SK-N-SH treated with all-trans-retinoic acid at 6 μM for 48 hours (cell line): ENCODE data around the gene TAF3.
A peak's percentile ranks its signal among the peaks of the same experiment; 100 is the strongest.

Source experiments
- ATAC-seq: fragments of 200-7000 bp; cut with Tn5 transposase; 3 replicates; pipeline ENCODE4 v1.9.1; 2020; ENCODE audit warnings: mild to moderate bottlenecking, moderate library complexity
- ARNTL ChIP-seq: fragments of 450-650 bp; formaldehyde crosslinking; IDR thresholded peaks from 2 replicates; pipeline ENCODE4 v1.5.0; 2020; ENCODE audit warnings: low read depth, mild to moderate bottlenecking, moderate library complexity, borderline replicate concordance
- BACH2 ChIP-seq: fragments of 250-450 bp; sonication (Bioruptor Pico); IDR thresholded peaks from 2 replicates; pipeline ENCODE4 v1.9.0; 2021; ENCODE audit warnings: mild to moderate bottlenecking, borderline replicate concordance
- CSDC2 ChIP-seq: fragments of 250-450 bp; sonication (Bioruptor Pico); IDR thresholded peaks from 2 replicates; pipeline ENCODE4 v1.5.0; 2020; ENCODE audit warnings: mild to moderate bottlenecking, moderate library complexity
- ESRRG ChIP-seq: fragments of 250-450 bp; sonication (Bioruptor Pico); IDR thresholded peaks from 2 replicates; pipeline ENCODE4 v1.6.1; 2021; ENCODE audit warnings: mild to moderate bottlenecking
- GLIS3 ChIP-seq: fragments of 250-450 bp; sonication (Bioruptor Pico); IDR thresholded peaks from 2 replicates; pipeline ENCODE4 v1.5.0; 2020; ENCODE audit warnings: mild to moderate bottlenecking, moderate library complexity
- ISL1 ChIP-seq: fragments of 250-450 bp; sonication (Bioruptor Pico); IDR thresholded peaks from 2 replicates; pipeline ENCODE4 v2.1.2; 2022; ENCODE audit warnings: mild to moderate bottlenecking, moderate library complexity
- PPARA ChIP-seq: fragments of 250-450 bp; sonication (Bioruptor Pico); IDR thresholded peaks from 2 replicates; pipeline ENCODE4 v1.5.0; 2020; ENCODE audit warnings: mild to moderate bottlenecking, borderline replicate concordance
- RARB ChIP-seq: fragments of 250-450 bp; sonication (Bioruptor Pico); IDR thresholded peaks from 2 replicates; pipeline ENCODE4 v1.8.0; 2021; ENCODE audit warnings: mild to moderate bottlenecking, moderate library complexity
- SNAI2 ChIP-seq: fragments of 250-450 bp; sonication (Bioruptor Pico); IDR thresholded peaks from 2 replicates; pipeline ENCODE4 v1.5.0; 2020; ENCODE audit warnings: mild to moderate bottlenecking, moderate library complexity
- TCF4 ChIP-seq: fragments of 250-450 bp; sonication (Bioruptor Pico); IDR thresholded peaks from 2 replicates; pipeline ENCODE4 v1.8.0; 2021; ENCODE audit warnings: mild to moderate bottlenecking, moderate library complexity, borderline replicate concordance
- TOX ChIP-seq: fragments of 250-450 bp; sonication (Bioruptor Pico); IDR thresholded peaks from 2 replicates; pipeline ENCODE4 v1.8.0; 2021; ENCODE audit warnings: mild to moderate bottlenecking, moderate library complexity, borderline replicate concordance
- ZC3H10 ChIP-seq: fragments of 250-450 bp; sonication (Bioruptor Pico); IDR thresholded peaks from 2 replicates; pipeline ENCODE4 v1.5.1; 2021; ENCODE audit warnings: mild to moderate bottlenecking, moderate library complexity
- ZFP3 ChIP-seq: fragments of 250-450 bp; sonication (Bioruptor Pico); IDR thresholded peaks from 2 replicates; pipeline ENCODE4 v1.5.0; 2020; ENCODE audit warnings: mild to moderate bottlenecking, moderate library complexity
- ZFP30 ChIP-seq: fragments of 450-650 bp; formaldehyde crosslinking; IDR thresholded peaks from 2 replicates; pipeline ENCODE4 v1.5.0; 2022; ENCODE audit warnings: mild to moderate bottlenecking, moderate library complexity
- ZNF565 ChIP-seq: fragments of 450-650 bp; formaldehyde crosslinking; conservative IDR thresholded peaks from 2 replicates; pipeline ENCODE4 v1.5.0; 2020; ENCODE audit warnings: low read depth, mild to moderate bottlenecking, moderate library complexity
- ZNF70 ChIP-seq: fragments of 450-650 bp; formaldehyde crosslinking; IDR thresholded peaks from 2 replicates; pipeline ENCODE4 v1.5.0; 2020; ENCODE audit warnings: mild to moderate bottlenecking, moderate library complexity
- ZNF8 ChIP-seq: fragments of 450-650 bp; formaldehyde crosslinking; IDR thresholded peaks from 2 replicates; pipeline ENCODE4 v1.5.0; 2020; ENCODE audit warnings: mild to moderate bottlenecking, moderate library complexity
- TF ChIP-seq, protein P1 (sequence below): fragments of 250-450 bp; sonication (Bioruptor Pico); IDR thresholded peaks from 2 replicates; pipeline ENCODE4 v1.5.1; 2020; ENCODE audit warnings: low read depth, mild to moderate bottlenecking, moderate library complexity
- TF ChIP-seq, protein P2 (sequence below): fragments of 250-450 bp; sonication (Bioruptor Pico); IDR thresholded peaks from 2 replicates; pipeline ENCODE4 v1.8.0; 2020; ENCODE audit warnings: mild to moderate bottlenecking, moderate library complexity, borderline replicate concordance
- TF ChIP-seq, protein P3 (sequence below): fragments of 250-450 bp; sonication (Bioruptor Pico); IDR thresholded peaks from 2 replicates; pipeline ENCODE4 v1.5.0; 2020; ENCODE audit warnings: mild to moderate bottlenecking, moderate library complexity
- TF ChIP-seq, protein P4 (sequence below): fragments of 250-450 bp; sonication (Bioruptor Pico); IDR thresholded peaks from 2 replicates; pipeline ENCODE4 v1.5.1; 2021; ENCODE audit warnings: mild to moderate bottlenecking, moderate library complexity
- TF ChIP-seq, protein P5 (sequence below): fragments of 250-450 bp; sonication (Bioruptor Pico); IDR thresholded peaks from 2 replicates; pipeline ENCODE4 v1.8.0; 2021; ENCODE audit warnings: low read depth, mild to moderate bottlenecking, moderate library complexity, borderline replicate concordance

Gene TAF3

DNA sequence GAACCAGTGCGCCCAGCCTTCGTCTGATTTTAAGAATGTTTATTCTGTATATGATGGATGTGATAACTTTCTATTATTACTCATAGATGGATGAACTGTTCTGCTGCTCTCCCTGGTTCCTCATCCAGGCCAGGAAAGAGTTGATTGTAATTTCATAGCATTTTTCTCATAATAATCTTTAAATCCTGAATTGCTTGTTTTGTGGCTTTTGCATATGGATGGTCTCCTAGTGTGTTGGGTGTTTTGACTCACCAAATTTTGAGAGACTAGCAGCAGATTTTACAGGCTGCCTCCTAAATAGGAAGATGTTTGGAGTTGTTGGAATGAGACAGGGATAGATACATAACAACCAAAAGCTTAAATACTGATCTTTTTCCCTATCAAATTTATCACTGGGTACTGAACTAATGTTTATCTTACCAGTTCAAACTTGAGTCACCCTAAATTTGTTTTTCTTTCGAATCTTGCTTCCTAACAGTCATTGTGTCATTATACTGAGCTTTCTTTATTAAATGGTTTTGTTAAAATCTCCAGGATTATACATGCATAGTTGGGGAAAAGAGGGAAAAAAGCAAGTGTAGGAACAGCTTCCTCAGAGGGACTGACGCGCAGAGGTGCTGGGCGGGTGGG, 130.2 kb downstream of the TAF3 start:
- ATAC-seq, result no peak
- TF ChIP-seq ESRRG (CRISPR knock-in tag), result no peak
- TF ChIP-seq PPARA (CRISPR knock-in tag), result no peak
- no peak for TF ChIP-seq RARB (CRISPR knock-in tag)
- TF ChIP-seq, protein P1, sequence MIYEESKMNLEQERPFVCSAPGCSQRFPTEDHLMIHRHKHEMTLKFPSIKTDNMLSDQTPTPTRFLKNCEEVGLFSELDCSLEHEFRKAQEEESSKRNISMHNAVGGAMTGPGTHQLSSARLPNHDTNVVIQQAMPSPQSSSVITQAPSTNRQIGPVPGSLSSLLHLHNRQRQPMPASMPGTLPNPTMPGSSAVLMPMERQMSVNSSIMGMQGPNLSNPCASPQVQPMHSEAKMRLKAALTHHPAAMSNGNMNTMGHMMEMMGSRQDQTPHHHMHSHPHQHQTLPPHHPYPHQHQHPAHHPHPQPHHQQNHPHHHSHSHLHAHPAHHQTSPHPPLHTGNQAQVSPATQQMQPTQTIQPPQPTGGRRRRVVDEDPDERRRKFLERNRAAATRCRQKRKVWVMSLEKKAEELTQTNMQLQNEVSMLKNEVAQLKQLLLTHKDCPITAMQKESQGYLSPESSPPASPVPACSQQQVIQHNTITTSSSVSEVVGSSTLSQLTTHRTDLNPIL, result no peak
- TF ChIP-seq ISL1, result no peak
- TF ChIP-seq CSDC2 (CRISPR knock-in tag), result no peak
- TF ChIP-seq ZNF70 (CRISPR knock-in tag), result no peak
- TF ChIP-seq, protein P2, sequence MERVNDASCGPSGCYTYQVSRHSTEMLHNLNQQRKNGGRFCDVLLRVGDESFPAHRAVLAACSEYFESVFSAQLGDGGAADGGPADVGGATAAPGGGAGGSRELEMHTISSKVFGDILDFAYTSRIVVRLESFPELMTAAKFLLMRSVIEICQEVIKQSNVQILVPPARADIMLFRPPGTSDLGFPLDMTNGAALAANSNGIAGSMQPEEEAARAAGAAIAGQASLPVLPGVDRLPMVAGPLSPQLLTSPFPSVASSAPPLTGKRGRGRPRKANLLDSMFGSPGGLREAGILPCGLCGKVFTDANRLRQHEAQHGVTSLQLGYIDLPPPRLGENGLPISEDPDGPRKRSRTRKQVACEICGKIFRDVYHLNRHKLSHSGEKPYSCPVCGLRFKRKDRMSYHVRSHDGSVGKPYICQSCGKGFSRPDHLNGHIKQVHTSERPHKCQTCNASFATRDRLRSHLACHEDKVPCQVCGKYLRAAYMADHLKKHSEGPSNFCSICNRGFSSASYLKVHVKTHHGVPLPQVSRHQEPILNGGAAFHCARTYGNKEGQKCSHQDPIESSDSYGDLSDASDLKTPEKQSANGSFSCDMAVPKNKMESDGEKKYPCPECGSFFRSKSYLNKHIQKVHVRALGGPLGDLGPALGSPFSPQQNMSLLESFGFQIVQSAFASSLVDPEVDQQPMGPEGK (CRISPR knock-in tag), result no peak
- TF ChIP-seq ZNF8, result no peak
- no peak for TF ChIP-seq TOX
- no peak for TF ChIP-seq BACH2 (CRISPR knock-in tag)
- TF ChIP-seq SNAI2 (CRISPR knock-in tag), result no peak
- TF ChIP-seq GLIS3 (CRISPR knock-in tag), result no peak
- no peak for TF ChIP-seq ZFP3 (CRISPR knock-in tag)
- TF ChIP-seq, protein P3, sequence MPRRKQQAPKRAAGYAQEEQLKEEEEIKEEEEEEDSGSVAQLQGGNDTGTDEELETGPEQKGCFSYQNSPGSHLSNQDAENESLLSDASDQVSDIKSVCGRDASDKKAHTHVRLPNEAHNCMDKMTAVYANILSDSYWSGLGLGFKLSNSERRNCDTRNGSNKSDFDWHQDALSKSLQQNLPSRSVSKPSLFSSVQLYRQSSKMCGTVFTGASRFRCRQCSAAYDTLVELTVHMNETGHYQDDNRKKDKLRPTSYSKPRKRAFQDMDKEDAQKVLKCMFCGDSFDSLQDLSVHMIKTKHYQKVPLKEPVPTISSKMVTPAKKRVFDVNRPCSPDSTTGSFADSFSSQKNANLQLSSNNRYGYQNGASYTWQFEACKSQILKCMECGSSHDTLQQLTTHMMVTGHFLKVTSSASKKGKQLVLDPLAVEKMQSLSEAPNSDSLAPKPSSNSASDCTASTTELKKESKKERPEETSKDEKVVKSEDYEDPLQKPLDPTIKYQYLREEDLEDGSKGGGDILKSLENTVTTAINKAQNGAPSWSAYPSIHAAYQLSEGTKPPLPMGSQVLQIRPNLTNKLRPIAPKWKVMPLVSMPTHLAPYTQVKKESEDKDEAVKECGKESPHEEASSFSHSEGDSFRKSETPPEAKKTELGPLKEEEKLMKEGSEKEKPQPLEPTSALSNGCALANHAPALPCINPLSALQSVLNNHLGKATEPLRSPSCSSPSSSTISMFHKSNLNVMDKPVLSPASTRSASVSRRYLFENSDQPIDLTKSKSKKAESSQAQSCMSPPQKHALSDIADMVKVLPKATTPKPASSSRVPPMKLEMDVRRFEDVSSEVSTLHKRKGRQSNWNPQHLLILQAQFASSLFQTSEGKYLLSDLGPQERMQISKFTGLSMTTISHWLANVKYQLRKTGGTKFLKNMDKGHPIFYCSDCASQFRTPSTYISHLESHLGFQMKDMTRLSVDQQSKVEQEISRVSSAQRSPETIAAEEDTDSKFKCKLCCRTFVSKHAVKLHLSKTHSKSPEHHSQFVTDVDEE (CRISPR knock-in tag), result no peak
- no peak for TF ChIP-seq ZFP30 (CRISPR knock-in tag)
- no peak for TF ChIP-seq ARNTL (CRISPR knock-in tag)
- TF ChIP-seq, all 23 proteins: peak for 0

DNA sequence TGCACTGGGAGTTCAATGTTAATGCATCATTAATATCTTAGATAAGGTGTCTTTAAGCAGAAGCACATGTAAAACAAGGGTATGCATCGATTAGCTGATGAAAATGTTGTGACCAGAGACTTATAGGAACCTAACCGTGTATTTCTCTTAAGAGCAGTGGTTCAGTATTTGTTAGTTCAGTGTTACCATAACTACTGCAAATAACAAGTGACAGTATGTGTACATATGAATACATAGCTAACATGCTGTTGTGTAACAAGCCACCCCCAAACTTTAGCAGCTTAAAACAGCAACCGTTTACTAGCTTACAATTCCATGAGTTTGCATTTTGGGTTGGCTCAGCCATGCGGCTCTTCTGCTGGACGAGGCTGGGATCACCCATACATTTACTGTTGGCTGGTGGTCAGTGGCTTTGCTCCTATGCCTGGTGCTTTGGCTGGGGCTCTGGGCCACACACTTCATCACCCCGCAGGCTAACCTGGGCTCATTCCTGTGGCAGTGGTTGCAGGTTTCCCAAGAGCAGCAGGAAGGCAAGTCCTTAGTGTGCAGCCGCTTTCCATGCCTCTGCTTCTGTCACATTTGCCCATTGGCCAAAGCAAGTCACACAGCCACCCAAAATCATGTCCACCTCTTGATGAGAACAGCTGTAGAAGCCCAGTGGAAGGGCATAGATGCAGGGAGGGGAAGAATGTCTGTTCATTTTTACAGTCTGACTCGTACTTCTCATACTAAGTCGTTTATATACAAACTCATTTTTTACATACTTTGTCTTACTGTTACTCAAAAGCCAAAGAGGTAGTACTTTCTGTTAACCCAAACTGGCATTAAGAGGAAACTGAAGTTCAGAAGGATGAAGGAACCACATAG, 132.9 kb downstream of the TAF3 start:
- ATAC-seq, result peak; percentile 41; the same call in 2 of the 3 replicates
- TF ChIP-seq SNAI2 (CRISPR knock-in tag), result no peak

DNA sequence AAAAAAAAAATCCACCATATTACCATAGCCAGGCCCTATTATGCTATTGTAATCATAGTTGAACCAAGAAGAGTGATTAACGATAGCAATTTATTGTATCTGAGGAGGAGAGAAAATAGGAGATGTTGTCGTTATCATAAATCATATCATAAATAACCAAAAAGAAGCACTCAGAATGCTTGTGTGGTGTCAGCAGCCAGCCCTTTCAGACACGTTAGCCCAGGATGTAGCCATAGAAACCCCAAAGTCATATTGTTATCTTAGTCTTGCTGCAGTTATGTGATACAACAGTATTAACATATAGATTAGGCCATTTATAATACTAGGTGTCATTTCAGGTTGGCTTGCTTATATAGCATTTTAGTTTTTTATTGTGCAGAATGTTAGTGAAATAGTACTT, 134.0 kb downstream of the TAF3 start:
- no peak for ATAC-seq
- TF ChIP-seq CSDC2 (CRISPR knock-in tag) (no peak), ZFP3 (CRISPR knock-in tag) (no peak), SNAI2 (CRISPR knock-in tag) (no peak), ZNF565 (CRISPR knock-in tag) (no peak), ZFP30 (CRISPR knock-in tag) (no peak), PPARA (CRISPR knock-in tag) (no peak), TCF4 (no peak), ISL1 (no peak), ZC3H10 (CRISPR knock-in tag) (no peak), ESRRG (CRISPR knock-in tag) (no peak)
- TF ChIP-seq, protein P4, sequence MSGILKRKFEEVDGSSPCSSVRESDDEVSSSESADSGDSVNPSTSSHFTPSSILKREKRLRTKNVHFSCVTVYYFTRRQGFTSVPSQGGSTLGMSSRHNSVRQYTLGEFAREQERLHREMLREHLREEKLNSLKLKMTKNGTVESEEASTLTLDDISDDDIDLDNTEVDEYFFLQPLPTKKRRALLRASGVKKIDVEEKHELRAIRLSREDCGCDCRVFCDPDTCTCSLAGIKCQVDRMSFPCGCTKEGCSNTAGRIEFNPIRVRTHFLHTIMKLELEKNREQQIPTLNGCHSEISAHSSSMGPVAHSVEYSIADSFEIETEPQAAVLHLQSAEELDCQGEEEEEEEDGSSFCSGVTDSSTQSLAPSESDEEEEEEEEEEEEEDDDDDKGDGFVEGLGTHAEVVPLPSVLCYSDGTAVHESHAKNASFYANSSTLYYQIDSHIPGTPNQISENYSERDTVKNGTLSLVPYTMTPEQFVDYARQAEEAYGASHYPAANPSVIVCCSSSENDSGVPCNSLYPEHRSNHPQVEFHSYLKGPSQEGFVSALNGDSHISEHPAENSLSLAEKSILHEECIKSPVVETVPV (CRISPR knock-in tag), result no peak
- TF ChIP-seq, protein P5, sequence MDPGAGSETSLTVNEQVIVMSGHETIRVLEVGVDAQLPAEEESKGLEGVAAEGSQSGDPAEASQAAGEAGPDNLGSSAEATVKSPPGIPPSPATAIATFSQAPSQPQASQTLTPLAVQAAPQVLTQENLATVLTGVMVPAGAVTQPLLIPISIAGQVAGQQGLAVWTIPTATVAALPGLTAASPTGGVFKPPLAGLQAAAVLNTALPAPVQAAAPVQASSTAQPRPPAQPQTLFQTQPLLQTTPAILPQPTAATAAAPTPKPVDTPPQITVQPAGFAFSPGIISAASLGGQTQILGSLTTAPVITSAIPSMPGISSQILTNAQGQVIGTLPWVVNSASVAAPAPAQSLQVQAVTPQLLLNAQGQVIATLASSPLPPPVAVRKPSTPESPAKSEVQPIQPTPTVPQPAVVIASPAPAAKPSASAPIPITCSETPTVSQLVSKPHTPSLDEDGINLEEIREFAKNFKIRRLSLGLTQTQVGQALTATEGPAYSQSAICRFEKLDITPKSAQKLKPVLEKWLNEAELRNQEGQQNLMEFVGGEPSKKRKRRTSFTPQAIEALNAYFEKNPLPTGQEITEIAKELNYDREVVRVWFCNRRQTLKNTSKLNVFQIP (CRISPR knock-in tag), result no peak
- TF ChIP-seq, protein P2 (CRISPR knock-in tag), result no peak
